IPS-18a (cell line): ENCODE results near the gene PTPRK.

Source experiments
- H3K27ac ChIP-seq: one replicate; pipeline ENCODE4 v1.5.1; 2013; ENCODE audit warnings: low read length
- H3K27me3 ChIP-seq: one replicate; pipeline ENCODE4 v1.6.1; 2013; ENCODE audit warnings: mild to moderate bottlenecking, low read length; ENCODE audit not compliant: control insufficient read depth, insufficient read depth
- H3K36me3 ChIP-seq: one replicate; pipeline ENCODE4 v1.6.1; 2013; ENCODE audit warnings: low read depth, low read length; ENCODE audit not compliant: control insufficient read depth
- H3K4me1 ChIP-seq: one replicate; pipeline ENCODE4 v1.6.1; 2013; ENCODE audit warnings: low read depth, low read length; ENCODE audit not compliant: control insufficient read depth
- H3K4me3 ChIP-seq: one replicate; pipeline ENCODE4 v1.5.1; 2013; ENCODE audit warnings: low read length
- H3K9ac ChIP-seq: one replicate; pipeline ENCODE4 v1.6.1; 2013; ENCODE audit warnings: mild to moderate bottlenecking, low read length, moderate library complexity
- H3K9me3 ChIP-seq: one replicate; pipeline ENCODE4 v1.6.1; 2013; ENCODE audit warnings: low read depth, low read length; ENCODE audit not compliant: control insufficient read depth

Gene PTPRK

DNA sequence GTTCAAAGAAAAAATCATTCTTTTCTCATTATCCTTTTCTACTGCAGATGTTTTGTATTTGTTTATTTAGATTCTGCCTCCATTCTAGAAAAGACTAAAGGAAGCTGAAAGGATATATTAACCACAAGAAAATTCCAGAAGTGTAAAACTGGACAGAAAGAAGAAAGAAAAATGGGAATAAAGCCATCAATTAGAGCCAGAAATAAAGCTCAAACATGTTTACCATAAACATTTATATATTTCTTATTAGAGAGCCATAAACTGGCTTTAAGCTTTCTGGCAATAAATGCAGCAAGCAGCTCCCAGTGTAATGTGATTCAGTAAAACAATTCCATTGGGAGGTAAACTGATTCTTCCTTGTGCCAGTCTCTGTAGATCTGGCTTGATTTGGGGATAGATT lies 244.1 kb downstream of the PTPRK start:
- H3K9me3 ChIP-seq, result no peaks in the 10 kb centered on the region
- H3K27ac ChIP-seq, result no peak overlapping the region
- H3K36me3 ChIP-seq, result no peaks in the 10 kb centered on the region
- no peak overlapping the region for H3K4me3 ChIP-seq
- no peak overlapping the region for H3K9ac ChIP-seq
- peaks cover 10% of the 10 kb centered on the region for H3K4me1 ChIP-seq
- no peaks in the 10 kb centered on the region for H3K27me3 ChIP-seq

DNA sequence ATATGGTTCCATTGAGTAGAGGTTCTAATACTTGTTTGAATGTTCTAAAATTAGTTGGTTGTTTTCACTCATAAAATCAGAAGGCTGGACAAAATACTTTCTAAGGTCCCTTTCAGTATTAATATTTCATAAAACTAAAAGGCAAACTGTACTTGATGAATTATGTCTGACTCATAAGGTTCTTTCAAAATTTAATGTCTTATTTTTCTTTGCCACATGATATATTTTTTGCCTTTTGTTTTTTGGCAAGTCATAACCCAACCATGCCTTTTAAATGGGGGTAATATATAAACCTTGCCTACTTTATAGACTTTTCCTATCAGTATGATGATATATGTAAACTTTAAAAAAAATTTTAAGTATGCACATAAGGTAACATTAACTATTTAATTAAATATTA lies 244.7 kb downstream of the PTPRK start:
- no peak overlapping the region for H3K9ac ChIP-seq
- no peak overlapping the region for H3K27ac ChIP-seq
- peaks cover 3% of the 10 kb centered on the region for H3K4me1 ChIP-seq
- no peaks in the 10 kb centered on the region for H3K9me3 ChIP-seq
- no peaks in the 10 kb centered on the region for H3K36me3 ChIP-seq
- H3K27me3 ChIP-seq, result no peaks in the 10 kb centered on the region
- no peak overlapping the region for H3K4me3 ChIP-seq

DNA sequence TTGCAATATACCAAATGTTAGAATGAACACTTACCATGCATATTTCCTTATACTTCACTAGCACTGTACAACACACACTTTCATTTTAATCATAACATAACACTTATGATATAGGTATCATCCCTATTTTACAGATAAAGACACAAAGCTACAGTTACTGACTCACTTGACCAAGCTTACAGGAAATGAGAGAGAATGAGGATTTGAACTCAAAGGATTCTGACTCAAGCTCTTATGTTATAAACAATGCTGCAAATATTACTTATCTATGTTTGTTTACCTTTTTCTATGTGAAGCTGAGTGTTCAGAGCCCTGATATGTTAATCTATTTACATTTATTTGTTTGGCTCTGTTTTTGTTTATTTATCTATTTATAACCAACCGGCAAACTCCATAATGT lies 245.4 kb downstream of the PTPRK start:
- no peaks in the 10 kb centered on the region for H3K36me3 ChIP-seq
- no peaks in the 10 kb centered on the region for H3K27me3 ChIP-seq
- no peak overlapping the region for H3K9ac ChIP-seq
- no peak overlapping the region for H3K4me3 ChIP-seq
- no peaks in the 10 kb centered on the region for H3K4me1 ChIP-seq
- H3K9me3 ChIP-seq, result no peaks in the 10 kb centered on the region
- no peak overlapping the region for H3K27ac ChIP-seq

DNA sequence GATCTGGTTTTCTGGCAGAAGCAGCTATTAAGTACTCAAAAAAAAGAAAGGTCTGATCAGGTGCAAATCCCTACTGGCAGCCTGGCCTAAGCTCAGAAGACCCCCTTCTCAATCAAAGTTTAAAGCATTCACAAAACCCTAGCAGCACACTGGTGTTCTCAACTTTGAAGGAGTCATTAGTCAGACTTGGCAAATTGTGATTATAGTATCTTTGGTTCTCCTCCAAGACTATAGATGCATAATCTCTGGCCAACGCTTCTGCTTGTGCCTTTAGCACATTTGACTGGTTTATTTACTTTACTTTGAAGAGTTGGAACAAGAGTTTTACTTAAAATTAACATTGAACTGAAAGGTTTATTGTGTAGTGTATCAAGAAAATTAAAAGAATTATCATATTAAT lies 248.9 kb downstream of the PTPRK start:
- Histone ChIP-seq H3K36me3 (no peaks in the 10 kb centered on the region), H3K4me3 (no peak overlapping the region), H3K9me3 (no peaks in the 10 kb centered on the region), H3K4me1 (no peaks in the 10 kb centered on the region), H3K27ac (no peak overlapping the region), H3K27me3 (no peaks in the 10 kb centered on the region), H3K9ac (no peak overlapping the region)

DNA sequence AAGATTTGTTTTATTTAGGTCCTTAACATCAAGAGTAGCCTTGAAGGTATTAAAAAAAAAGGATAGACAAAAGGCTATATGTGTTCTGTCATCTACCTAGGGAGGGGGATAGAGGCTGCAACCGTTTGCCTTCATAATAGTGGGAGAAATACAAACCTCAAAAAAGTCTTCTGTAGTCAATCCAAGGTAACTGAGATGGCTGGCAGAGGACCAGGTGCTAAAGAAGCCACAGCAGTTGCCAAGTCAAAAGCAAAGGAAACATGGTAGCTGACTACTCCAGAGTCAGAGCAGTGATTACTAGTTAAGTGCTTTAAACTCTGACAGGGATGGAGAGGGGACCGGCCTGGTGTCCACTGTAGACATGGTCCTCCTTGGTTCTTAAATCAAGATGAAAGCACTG lies 249.4 kb downstream of the PTPRK start:
- no peaks in the 10 kb centered on the region for H3K27me3 ChIP-seq
- H3K9me3 ChIP-seq, result no peaks in the 10 kb centered on the region
- no peak overlapping the region for H3K4me3 ChIP-seq
- H3K36me3 ChIP-seq, result no peaks in the 10 kb centered on the region
- no peaks in the 10 kb centered on the region for H3K4me1 ChIP-seq
- H3K27ac ChIP-seq, result no peak overlapping the region
- no peak overlapping the region for H3K9ac ChIP-seq

DNA sequence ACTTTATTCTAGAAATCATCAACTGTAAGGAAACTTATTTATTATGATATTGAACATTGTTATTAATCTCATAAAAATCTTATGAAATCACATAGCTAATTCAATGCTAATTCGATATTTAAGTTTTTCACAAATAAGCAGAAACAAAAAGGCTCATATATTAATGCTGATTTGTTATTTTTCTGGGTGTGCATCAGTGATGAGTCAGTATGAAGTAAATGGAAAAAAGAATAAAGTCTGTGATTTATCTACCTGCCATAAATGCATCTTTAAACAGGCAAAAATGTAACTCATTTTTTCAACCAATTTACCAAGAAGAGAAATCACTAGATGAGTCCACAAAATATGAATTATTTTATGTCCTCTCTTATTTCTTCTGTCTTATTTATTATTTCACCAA lies 253.5 kb downstream of the PTPRK start:
- Histone ChIP-seq H3K9me3 (no peaks in the 10 kb centered on the region), H3K4me1 (no peaks in the 10 kb centered on the region), H3K27me3 (no peaks in the 10 kb centered on the region), H3K4me3 (no peak overlapping the region), H3K27ac (no peak overlapping the region), H3K9ac (no peak overlapping the region), H3K36me3 (no peaks in the 10 kb centered on the region)

DNA sequence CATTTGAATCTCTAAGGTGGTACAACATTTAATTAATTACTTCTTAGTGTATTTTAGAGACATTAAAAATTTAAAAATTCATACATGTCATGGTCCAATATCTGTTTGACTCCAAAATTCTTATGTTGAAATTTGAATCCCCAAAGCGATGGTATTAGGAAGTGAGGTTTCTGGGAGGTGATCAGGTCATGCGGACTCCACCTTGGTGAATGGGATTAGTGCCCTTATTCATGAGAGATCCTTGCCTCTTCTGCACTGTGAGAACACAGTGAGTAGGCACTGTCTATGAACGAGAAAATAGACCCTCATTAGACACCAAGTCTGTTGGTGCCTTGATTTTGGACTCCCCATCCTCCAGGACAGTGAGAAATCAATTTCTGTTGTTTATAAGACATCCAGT lies 254.7 kb downstream of the PTPRK start:
- no peaks in the 10 kb centered on the region for H3K36me3 ChIP-seq
- H3K9ac ChIP-seq, result no peak overlapping the region
- no peaks in the 10 kb centered on the region for H3K27me3 ChIP-seq
- no peaks in the 10 kb centered on the region for H3K9me3 ChIP-seq
- no peak overlapping the region for H3K27ac ChIP-seq
- no peaks in the 10 kb centered on the region for H3K4me1 ChIP-seq
- no peak overlapping the region for H3K4me3 ChIP-seq

DNA sequence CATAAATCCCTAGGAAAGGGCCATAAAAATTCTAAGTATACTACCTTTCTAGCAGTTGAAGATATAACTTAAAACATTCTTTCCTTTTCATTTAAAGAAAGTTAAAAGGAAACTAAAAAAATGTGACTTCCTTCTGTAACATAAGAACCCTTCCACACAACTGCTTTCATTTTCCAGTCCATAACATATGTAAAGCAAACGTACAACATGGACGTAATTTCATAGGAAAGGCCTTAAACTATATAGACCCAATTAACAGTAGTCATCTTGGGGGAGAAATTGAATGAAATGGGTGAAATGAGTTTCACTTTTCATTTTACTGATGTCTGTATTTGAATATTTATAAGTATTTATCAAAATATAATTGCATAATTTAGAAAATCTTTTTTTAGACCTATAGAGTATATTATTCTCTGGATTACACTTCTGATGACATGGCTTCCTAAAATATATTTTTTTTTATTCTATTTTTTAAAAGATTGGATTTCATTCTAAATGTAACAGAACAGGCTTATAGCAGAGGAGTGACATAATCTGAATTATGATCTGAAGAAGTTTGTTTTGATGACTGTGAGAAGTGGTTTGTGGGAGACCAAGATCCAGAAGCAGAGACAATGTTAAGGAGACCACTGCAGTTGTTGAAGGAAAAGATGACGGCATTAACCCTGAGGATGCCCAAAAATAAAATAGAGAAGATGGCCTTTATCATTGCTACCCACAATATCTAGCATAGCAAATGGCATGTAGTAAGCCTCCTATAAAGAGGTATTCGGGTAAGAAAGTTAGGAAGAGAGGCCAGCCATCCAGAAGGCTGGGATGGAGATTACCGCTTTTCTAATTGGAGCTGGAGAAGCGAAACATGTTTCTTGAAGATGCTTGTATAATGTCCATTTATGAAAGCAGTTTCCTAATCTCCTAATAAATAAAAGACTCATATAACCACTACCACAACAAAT lies 260.4 kb downstream of the PTPRK start:
- Histone ChIP-seq H3K4me3 (no peak overlapping the region), H3K27ac (no peak overlapping the region)

DNA sequence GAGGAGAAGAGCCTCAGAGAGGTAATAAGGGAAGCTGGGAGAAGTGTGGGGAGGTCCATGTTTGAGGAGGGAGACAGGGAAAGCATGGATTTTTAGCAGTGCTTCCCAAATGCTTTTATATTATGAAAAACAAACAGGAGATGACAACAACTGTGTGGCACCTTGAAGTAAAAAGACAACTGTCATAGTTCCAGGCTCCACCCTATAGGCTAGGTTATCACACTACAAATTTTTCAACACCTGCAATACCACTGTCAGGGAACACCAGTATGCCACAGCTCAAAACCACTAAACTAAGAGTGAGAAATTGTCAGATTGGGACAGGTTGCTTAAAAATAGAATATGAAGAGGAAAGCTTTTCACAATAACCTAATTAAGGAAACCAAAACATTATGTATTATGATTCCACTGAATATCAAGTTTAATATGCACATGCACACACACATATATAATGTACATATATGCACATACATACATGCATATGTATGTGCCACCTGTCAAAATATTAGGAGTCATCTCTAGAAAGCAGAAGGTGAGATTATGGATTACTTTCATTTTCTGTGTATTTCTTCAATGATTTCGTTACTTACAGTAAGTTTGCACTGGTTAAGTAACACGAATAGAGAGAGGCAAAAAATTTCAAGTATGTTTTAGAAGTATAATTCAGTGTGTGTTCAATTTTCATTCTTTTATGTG lies 261.2 kb downstream of the PTPRK start:
- Histone ChIP-seq H3K9me3 (no peaks in the 10 kb centered on the region), H3K4me1 (no peaks in the 10 kb centered on the region), H3K4me3 (no peak overlapping the region), H3K36me3 (no peaks in the 10 kb centered on the region), H3K27ac (no peak overlapping the region), H3K9ac (no peak overlapping the region), H3K27me3 (no peaks in the 10 kb centered on the region)

More for the DNA sequence above, 260.4 kb downstream of the PTPRK start:
- Histone ChIP-seq H3K27me3 (no peaks in the 10 kb centered on the region), H3K36me3 (no peaks in the 10 kb centered on the region), H3K9ac (no peak overlapping the region), H3K9me3 (no peaks in the 10 kb centered on the region), H3K4me1 (no peaks in the 10 kb centered on the region)

DNA sequence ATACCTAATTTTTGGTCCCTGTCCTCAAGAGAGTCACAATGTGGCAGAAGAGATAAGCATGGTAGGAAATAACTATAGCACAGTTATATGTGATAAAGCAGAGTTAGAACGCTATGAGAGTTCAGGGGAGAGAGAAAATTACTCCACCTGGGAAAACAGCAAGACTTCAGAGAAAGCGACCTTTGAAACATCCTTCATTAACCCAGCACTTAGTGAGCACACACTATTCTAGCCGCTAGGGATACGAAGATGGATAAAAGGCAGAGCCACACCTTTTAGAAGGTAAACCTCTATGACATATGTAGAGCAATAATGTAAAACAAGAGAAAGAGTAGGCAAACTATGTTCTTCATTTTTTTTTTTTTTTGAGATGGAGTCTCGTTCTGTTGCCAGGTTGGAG lies 264.3 kb downstream of the PTPRK start:
- Histone ChIP-seq H3K4me1 (peaks cover 7% of the 10 kb centered on the region), H3K9ac (no peak overlapping the region), H3K27me3 (no peaks in the 10 kb centered on the region), H3K9me3 (no peaks in the 10 kb centered on the region), H3K4me3 (no peak overlapping the region), H3K27ac (no peak overlapping the region), H3K36me3 (no peaks in the 10 kb centered on the region)

DNA sequence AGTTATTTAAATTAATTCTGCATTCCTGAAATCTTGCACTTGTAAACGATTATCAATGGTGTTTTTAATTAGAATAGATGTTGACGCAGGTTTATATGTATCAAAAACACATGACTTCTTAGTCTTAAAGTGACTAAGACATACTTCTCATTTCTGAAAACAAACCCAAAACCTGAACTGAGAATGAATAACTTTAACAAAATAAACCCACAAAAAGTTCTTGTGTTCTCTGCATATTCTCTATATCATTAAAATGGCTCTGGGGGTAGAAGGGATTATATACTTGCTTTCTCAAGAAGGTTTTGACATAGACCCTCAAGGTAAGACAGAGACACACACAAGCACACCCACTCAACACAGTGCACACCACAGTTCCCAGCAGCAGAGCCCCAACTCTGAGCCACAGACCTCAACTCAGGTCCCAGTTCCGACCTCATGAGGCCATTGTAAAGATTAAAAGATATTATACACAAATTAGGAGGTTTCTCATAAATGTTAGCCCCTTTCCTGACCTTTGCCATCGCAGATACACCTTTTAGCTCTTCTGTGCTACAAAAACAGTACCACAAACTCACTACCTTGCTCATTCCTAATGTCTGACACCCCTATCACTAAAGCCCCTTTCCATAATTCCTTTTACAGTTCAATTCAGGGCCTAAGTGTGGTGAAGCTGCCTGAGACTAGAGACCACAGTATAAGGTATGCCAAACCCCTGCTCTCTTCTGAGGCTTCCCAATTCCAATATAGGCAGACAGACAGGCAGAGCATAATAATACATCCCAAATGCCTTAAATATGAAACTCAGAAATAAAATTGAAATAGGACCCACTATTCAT lies 267.8 kb downstream of the PTPRK start:
- Histone ChIP-seq H3K4me3 (no peak overlapping the region), H3K4me1 (peaks cover 7% of the 10 kb centered on the region), H3K27ac (peak overlapping the region; percentile 33), H3K9me3 (no peaks in the 10 kb centered on the region), H3K27me3 (no peaks in the 10 kb centered on the region), H3K36me3 (no peaks in the 10 kb centered on the region), H3K9ac (no peak overlapping the region)
